Sigmoid colon (tissue), 7 donors: ENCODE measurements around the gene MRAS. TPM values are rescaled to one million over a fixed set of nuclear protein-coding genes. Genes with fewer than 3 reads are reported as not detected.

ENCODE experiments used
- DNase-seq: peaks from one replicate; pipeline ENCODE4 v3.0.0-alpha.2; 2019
- H3K27ac ChIP-seq, 4 donors: fragments of 200-600 bp; sonication (generic); one replicate each; pipeline ENCODE4 v1.5.1; 2016 to 2019; ENCODE audit warnings: mild to moderate bottlenecking in 1 of 4
- H3K27me3 ChIP-seq, 3 donors: fragments of 200-600 bp; sonication (generic); one replicate each; pipeline ENCODE4 v1.5.1; 2019; ENCODE audit warnings: mild to moderate bottlenecking in 1 of 3
- H3K36me3 ChIP-seq, 4 donors: fragments of 200-600 bp; sonication (generic); one replicate each; pipeline ENCODE4 v1.5.1; 2016 to 2019
- H3K4me1 ChIP-seq, 4 donors: fragments of 200-600 bp; sonication (generic); one replicate each; pipeline ENCODE4 v1.5.1; 2017 to 2019
- H3K4me3 ChIP-seq, 4 donors: fragments of 200-600 bp; sonication (generic); one replicate each; pipeline ENCODE4 v1.5.1; 2017 to 2019; ENCODE audit warnings: mild to moderate bottlenecking in 2 of 4, moderate library complexity in 1 of 4
- H3K9me3 ChIP-seq, 4 donors: fragments of 200-600 bp in 3 of 4; sonication (generic) in 3 of 4; one replicate each; pipeline versions ENCODE4 v1.5.1 to v1.6.1; 2013 to 2019
- EP300 ChIP-seq, 4 donors: sonication (generic); formaldehyde crosslinking; IDR thresholded peaks; one replicate each; pipeline ENCODE4 v1.6.1; 2017; ENCODE audit warnings: antibody characterized with exemption in 4 of 4
- POLR2A ChIP-seq, 2 donors: fragments of 450-650 bp; IDR thresholded peaks; one replicate each; pipeline ENCODE4 v1.6.1; 2016; ENCODE audit warnings: antibody characterized with exemption in 2 of 2, mild to moderate bottlenecking in 2 of 2, moderate library complexity in 2 of 2
- POLR2AphosphoS5 ChIP-seq, 4 donors: sonication (generic); formaldehyde crosslinking; IDR thresholded peaks; one replicate each; pipeline ENCODE4 v1.6.1; 2017; ENCODE audit warnings: antibody characterized with exemption in 4 of 4
- WGBS, 2 donors: extraction: QIAGEN DNeasy Blood & Tissue Kit; methylation state at CpG; one replicate each; pipeline ENCODE4 v1.1.7; 2013; 5-methylcytosine and 5-hydroxymethylcytosine counted together
- intact Hi-C: fragments of 100-400 bp; cut with DNase I; formaldehyde crosslinking; loops from one replicate; pipeline ENCODE4 v1.15.1; 2023
- polyA plus RNA-seq, 3 donors: library from polyadenylated mRNA; stranded (reverse); fragments of 200-250 nt; gene quantifications; one replicate each; pipeline ENCODE4 v1.2.3, GENCODE V29; 2013
- total RNA-seq, 4 donors: library from RNA; depleted of rRNA; stranded (reverse); fragments of >200 nt; gene quantifications; one replicate each; pipeline ENCODE4 v1.1.0, GENCODE V29; 2016
- TF ChIP-seq, protein P1 (sequence below), 4 experiments: fragments of 450-650 bp in 3 of 4; fragments of 200-600 bp in 1 of 4; IDR thresholded peaks; one replicate each; pipeline ENCODE4 v1.5.1; 2016 to 2019; ENCODE audit warnings: antibody characterized with exemption in 4 of 4, mild to moderate bottlenecking in 3 of 4, moderate library complexity in 2 of 4
- donor health status: healthy with polysubstance abuse.
- donor health status: Bipolar disorder and iron deficiency.
- donor health status: healthy.

MRAS gene
- total and polyA plus RNA-seq, 7 donors, result 3.5 to 36.8 (median 24.4) TPM

DNA sequence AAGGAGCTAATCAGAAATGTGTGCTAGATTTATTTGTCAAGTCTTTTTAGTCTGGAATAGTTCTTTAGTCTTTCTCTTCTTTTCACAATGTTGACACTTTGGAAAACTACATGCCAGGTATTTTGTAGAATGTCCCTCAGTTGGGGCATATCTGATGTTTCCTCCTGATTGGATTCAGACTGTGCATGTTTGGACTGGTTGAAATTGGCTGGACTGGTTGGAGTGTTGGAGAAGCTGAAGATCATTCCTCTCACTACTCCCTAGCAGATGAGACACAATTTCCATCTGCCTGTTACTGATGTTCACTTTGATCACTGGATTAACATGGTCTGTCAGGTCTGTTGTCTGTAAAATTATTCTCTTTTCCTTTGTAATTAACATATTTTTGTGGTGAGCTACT lies 22.4 kb upstream of the MRAS start:
- DNase-seq, result no peak
- no peak for TF ChIP-seq POLR2AphosphoS5 (IDR thresholded peaks at IDR 0.05)
- TF ChIP-seq POLR2A (IDR thresholded peaks at IDR 0.05), result no peak
- TF ChIP-seq EP300 (IDR thresholded peaks at IDR 0.05), result no peak
- TF ChIP-seq, protein P1, sequence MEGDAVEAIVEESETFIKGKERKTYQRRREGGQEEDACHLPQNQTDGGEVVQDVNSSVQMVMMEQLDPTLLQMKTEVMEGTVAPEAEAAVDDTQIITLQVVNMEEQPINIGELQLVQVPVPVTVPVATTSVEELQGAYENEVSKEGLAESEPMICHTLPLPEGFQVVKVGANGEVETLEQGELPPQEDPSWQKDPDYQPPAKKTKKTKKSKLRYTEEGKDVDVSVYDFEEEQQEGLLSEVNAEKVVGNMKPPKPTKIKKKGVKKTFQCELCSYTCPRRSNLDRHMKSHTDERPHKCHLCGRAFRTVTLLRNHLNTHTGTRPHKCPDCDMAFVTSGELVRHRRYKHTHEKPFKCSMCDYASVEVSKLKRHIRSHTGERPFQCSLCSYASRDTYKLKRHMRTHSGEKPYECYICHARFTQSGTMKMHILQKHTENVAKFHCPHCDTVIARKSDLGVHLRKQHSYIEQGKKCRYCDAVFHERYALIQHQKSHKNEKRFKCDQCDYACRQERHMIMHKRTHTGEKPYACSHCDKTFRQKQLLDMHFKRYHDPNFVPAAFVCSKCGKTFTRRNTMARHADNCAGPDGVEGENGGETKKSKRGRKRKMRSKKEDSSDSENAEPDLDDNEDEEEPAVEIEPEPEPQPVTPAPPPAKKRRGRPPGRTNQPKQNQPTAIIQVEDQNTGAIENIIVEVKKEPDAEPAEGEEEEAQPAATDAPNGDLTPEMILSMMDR (IDR thresholded peaks at IDR 0.05), result no peak
- peaks cover 0 to 16% (median 7%) of the 10 kb centered on the region in 4 donors for H3K4me1 ChIP-seq
- H3K4me3 ChIP-seq, result no peak overlapping the region
- H3K27ac ChIP-seq, result no peak overlapping the region
- H3K36me3 ChIP-seq, result no peaks in the 10 kb centered on the region
- no peaks in the 10 kb centered on the region for H3K9me3 ChIP-seq
- intact Hi-C loops, result no loop called here
- H3K27me3 ChIP-seq, result no peaks in the 10 kb centered on the region

DNA sequence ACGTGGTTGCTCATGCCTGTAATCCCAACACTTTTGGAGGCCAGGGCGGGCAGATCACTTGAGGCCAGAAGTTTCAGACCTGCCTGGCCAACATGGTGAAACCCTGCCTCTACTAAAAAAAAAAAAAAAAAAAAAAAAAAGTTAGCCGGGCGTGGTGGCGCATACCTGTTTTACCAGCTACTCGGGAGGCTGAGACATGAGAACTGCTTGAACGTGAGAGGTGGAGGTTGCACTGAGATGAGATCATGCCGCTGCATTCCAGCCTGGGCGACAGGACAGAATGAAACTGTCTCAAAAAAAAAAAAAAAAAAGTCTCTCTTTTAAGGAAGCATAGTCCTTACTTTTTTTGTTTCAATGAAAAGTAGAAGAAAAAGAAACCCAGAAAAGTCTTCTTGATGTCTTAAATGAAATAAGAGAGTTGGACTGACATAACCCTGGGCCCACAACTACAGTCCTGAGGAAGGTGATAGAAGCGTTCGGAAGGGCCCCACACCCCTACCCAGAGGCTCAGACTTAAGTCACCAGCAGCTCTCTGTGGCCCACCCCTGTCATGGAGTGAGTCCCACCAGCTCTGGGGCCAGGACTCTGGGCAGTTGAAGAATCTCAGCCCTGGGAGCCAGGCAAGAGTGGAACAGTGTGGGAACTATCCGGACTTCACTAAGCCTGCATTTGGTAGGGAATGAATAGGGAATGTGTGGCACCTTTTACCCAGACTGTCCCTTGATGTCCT lies 21.3 kb upstream of the MRAS start:
- intact Hi-C loops, result no loop called here
- no peaks in the 10 kb centered on the region for H3K9me3 ChIP-seq
- H3K27me3 ChIP-seq, result no peaks in the 10 kb centered on the region
- no peaks in the 10 kb centered on the region for H3K36me3 ChIP-seq
- peaks cover 0 to 16% (median 7%) of the 10 kb centered on the region in 4 donors for H3K4me1 ChIP-seq
- no peak for DNase-seq
- no peak overlapping the region for H3K4me3 ChIP-seq
- TF ChIP-seq POLR2AphosphoS5 (IDR thresholded peaks at IDR 0.05), result no peak
- TF ChIP-seq, protein P1 (IDR thresholded peaks at IDR 0.05), result no peak
- TF ChIP-seq EP300 (IDR thresholded peaks at IDR 0.05), result no peak
- no peak for TF ChIP-seq POLR2A (IDR thresholded peaks at IDR 0.05)
- H3K27ac ChIP-seq, result no peak overlapping the region
- 87 to 94% methylated on average over 12 of the region's 12 CpGs for WGBS, 2 donors

DNA sequence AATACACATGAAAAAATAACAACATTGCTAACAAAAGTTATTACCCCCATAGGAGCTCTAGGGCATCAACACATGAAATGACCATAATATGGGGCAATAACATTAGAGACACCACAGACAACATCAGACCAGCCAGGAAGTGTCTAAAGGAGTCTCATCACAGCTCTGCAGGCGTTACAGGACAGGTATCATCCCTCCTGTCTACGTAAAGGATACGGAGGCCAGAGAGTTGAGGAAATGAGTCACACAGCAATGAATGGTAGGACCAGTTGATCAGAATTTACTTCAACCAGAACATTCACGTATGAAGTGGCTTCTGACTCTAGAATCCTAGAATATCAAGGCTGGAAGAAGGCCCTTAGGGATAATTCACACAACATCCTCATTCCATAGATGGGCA lies 20.5 kb upstream of the MRAS start:
- intact Hi-C loops, result loop anchor here (2.0 kb wide), 1 partner anchor 141 kb away; the partner anchor contains the start of gene ARMC8
- Histone ChIP-seq H3K4me3 (no peak overlapping the region), H3K9me3 (no peaks in the 10 kb centered on the region), H3K27ac (no peak overlapping the region), H3K4me1 (peaks cover 0 to 16% (median 7%) of the 10 kb centered on the region in 4 donors), H3K27me3 (no peaks in the 10 kb centered on the region), H3K36me3 (no peaks in the 10 kb centered on the region)
- no peak for DNase-seq
- 79 to 90% methylated on average over 4 of the region's 4 CpGs for WGBS, 2 donors
- TF ChIP-seq EP300 (IDR thresholded peaks at IDR 0.05), result no peak
- no peak for TF ChIP-seq POLR2AphosphoS5 (IDR thresholded peaks at IDR 0.05)
- TF ChIP-seq POLR2A (IDR thresholded peaks at IDR 0.05), result no peak
- TF ChIP-seq, protein P1 (IDR thresholded peaks at IDR 0.05), result no peak

DNA sequence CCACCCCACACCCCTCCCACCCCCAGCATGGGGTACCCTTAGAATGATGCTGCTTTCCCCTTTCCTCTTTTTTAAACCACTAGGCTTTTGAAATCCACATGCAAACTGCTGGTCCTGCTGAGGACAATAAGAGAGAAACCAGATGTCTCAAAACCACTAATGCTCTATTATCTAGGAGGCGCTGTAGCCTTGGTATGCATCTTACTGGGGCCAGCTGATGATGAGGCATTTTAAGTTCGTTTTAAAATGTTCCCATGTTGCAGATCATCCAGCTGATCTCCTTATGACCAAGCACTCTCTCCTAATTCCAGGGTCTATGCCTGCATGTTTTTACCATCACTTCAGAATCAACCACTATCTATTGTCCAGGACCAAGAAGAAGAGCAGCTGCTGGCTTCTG lies 20.0 kb upstream of the MRAS start:
- H3K27me3 ChIP-seq, result no peaks in the 10 kb centered on the region
- no peak overlapping the region for H3K4me3 ChIP-seq
- no peaks in the 10 kb centered on the region for H3K9me3 ChIP-seq
- 35 to 49% methylated on average over 2 of the region's 2 CpGs for WGBS, 2 donors
- TF ChIP-seq, protein P1 (IDR thresholded peaks at IDR 0.05), result no peak
- TF ChIP-seq EP300 (IDR thresholded peaks at IDR 0.05) (no peak), POLR2A (IDR thresholded peaks at IDR 0.05) (no peak), POLR2AphosphoS5 (IDR thresholded peaks at IDR 0.05) (no peak)
- no peak overlapping the region for H3K27ac ChIP-seq
- no peak for DNase-seq
- H3K4me1 ChIP-seq, result peaks cover 0 to 16% (median 7%) of the 10 kb centered on the region in 4 donors
- intact Hi-C loops, result loop anchor here (2.0 kb wide), 1 partner anchor 142 kb away; the partner anchor contains the start of gene ARMC8
- H3K36me3 ChIP-seq, result no peaks in the 10 kb centered on the region
